ENCODE measurements around the gene EZH1.
A peak's percentile ranks its signal among the peaks of the same experiment; 100 is the strongest.
"Not testable (repeated sequence)": the region's sequence is repeated elsewhere in the genome, so short reads cannot be mapped to it uniquely, and the experiment has no call there.

EZH1 gene

DNA sequence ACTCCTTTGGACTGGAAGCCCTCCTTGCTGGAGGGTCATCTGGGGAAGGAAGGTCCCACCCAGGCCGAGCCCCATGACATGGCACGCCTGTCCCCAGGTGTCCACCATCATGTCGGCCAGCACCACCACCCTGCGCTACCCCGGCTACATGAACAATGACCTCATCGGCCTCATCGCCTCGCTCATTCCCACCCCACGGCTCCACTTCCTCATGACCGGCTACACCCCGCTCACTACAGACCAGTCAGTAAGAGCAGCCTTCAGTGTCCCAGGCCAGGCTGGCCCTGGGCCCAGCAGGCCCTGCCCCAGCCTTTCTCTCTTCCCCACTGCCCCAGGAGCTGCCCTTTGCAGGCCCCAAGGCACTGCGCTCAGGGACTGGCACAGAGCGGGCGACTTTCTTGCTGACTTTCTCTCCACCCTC lies 79.2 kb downstream of the EZH1 start:
- DNase-seq = no peak

GRCh38 chr17:42660692-42661345 lies 84.0 kb downstream of the EZH1 start:
- DNase-seq = no peak

DNA sequence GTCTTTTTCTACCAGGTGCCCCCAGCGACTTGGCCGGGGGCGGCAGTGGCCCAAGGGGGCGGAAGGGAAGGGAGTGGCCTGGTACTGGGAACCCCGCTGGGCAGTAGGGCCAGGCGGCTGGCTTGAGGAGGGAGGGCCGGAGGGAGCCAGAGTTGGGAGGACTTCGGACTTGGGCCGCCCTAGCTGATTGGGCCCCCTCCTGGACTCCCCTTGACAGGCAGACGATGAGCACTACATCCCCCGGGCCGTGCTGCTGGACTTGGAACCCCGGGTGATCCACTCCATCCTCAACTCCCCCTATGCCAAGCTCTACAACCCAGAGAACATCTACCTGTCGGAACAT lies 84.9 kb downstream of the EZH1 start:
- DNase-seq = not testable (repeated sequence)

DNA sequence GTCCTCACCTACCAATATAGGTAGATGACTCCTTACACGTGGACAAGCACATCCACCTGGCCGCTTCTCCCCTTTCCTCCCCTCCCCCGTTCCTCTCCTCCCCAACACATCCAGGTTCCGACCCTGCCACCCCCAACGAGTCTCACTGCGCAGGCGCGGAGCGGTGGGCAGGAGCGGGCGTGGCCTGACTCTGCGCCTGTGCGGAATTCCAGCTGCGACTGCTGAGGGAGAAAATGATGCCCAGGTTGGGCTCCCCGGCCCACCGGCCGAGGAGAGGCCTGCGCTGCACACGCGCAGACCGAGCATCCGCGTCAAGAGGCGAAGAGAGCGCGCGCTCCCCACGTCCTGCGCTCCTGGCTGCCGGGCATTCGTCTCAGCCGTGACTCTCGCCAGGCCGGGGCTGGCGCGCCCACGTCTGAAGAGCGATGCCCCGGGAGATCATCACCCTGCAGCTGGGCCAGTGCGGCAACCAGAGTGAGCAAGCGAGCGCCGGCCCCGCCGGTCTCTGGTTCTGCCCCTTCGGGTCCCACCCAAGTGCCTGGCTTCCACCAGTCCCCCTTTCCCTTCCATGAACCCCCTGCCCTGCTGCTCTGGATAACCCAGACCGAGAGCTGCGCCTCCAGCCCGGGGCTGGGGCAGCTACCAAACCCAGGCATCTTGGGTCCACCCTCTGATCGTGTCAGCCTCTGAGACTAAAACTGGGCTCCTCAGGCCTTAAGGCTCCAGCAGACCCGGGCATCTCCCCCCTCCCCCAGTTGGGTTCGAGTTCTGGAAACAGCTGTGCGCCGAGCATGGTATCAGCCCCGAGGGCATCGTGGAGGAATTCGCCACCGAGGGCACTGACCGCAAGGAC lies 85.5 kb downstream of the EZH1 start, which contains the start of gene TUBG2:
TSS of gene TUBG2 (plus strand) at position 206 of the 853 bp plus-strand sequence. CDS start at position 426, 220 bp downstream.
- peak; percentile 91 for DNase-seq

DNA sequence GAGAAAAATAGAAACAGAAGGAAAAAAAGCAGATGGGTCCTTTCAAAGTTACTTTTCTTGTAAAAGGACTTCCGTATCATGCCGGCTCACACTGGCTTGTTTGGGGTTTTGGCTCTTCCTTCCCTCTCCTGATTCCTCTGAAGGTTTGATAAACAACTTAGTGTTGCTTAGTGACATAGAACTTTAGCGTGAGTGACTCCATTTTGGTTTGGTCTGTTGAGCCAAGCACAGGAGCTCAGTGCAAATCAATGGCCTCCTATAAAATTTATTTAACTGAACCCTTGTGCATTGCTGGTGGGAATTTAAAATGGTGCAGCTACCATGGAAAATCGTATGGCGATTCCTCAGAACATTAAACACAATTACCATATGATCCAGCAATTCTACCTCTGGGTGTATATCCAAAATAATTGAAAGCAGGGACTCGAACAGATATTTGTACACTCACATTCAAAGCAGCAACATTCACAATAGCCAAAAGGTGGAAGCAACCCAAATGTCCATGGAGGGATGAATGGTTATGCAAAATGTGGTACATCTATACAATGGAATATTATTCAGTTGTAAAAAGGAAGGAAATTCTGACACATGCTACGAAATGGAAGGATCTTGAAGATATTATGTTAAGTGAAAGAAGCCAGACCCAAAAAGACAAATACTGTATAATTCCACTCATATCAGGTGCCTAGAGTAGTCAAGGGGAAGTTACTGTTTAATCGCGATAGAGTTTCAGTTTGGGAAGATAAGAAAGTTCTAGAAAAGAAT lies 86.8 kb downstream of the EZH1 start:
- DNase-seq = no peak

GRCh38 chr17:42655528-42655927 lies 89.3 kb downstream of the EZH1 start:
- no peak for DNase-seq

DNA sequence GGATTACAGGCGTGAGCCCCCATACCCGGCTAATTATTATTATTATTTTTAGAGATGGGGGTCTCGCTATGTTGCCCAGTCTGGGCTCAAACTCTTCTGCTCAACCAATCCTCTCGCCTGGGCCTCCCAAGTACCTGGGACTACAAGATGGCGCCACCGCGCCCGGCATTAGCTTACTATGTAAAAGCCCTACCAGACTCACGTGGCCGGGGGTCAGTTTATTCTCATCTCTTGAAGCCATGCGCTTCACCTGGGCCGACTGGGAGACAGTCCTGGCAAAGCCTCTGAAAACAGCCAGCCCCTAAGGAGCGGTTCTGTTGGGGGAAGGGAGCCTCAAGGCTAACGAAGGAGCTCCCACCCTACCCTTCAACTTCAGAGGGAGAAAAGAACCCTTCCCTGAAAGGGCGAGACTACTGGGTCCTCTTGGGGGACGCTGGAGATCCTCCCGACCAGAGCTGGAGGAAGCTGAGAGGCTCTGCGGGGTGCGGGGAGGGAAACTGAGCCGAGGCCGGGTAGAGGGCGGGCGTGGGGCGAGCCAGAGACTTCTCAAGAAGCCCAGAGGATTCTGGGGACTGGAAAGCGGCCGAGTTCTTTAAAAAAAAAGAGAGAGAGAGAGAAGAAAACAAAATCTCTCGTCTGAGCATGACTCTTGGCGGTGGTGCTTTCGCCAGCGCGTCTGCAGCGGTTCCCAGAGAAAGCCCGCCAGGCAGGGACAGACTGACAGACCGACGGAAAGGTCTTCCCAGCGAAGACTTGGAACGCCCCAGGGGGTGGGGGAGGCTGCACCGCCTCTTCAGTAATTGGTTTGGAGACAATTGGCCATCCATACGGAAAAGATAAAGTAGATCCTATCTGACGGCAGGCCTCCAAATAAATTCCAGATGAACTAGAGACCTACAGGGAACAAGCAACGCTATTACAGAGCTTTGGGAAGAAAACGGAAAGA lies 91.4 kb downstream of the EZH1 start:
- DNase-seq = peak; percentile 46

GRCh38 chr17:42651392-42651791 lies 93.4 kb downstream of the EZH1 start:
- DNase-seq = no peak

All from hematopoietic multipotent progenitor cell treated with erythropoietin and hydrocortisone succinate and interleukin-3 and kit ligand, for 8 days (in vitro differentiated cells).